ENCODE data around the gene SMAD6. TPM values are rescaled to one million over a fixed set of nuclear protein-coding genes. Genes with fewer than 3 reads are reported as not detected.

The SMAD6 gene
- total RNA-seq, 1 donor, result 3.2 TPM

DNA sequence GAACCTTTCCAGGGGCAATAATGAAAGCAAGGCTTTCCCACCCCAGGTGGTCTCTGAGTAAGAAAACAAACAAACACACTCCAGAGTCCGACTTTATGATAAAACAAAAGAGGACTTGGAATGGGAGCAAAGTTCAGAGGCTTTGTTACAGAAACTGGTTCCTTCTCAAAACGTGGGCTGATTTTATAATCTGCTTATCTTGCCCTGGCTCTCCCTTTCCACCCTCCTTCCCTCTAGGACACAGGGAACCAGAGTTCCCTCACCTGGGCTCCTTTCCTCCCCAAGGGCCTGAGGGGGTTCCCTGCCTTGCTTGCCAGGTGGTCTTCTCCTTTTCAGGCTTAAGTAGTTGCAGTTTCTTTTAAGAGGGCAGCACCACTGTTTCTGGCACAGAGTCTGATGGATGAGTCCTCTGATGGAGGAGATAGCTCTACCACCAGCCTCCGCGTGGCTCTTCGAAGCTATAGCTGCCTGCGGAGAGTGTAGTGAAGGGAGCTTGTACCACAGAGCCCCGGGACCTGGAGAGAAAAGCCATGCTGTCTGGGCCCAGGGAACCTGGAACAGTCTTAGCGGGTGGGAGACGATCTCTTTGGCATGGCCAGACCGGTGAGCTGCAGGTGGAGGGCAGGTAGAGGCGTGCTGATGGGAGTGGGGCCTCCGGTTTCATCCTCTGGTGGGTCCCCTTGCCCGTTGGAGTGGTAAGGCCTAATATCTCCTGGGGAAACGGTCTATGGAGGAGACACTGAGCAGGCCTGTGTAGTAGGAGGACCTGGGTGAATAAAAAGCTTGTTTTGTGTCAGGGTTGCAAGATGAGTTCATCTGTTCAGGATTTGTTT lies 68.7 kb downstream of the SMAD6 start:
- no peak for DNase-seq (ENCODE audit: low read depth in 2 of 3, low spot score in 2 of 3)

- DNase-seq (ENCODE audit: low read depth in 2 of 3, low spot score in 2 of 3), result no peak
Observed at GRCh38 chr15:66771351-66771650, 69.3 kb downstream of the SMAD6 start.

DNA sequence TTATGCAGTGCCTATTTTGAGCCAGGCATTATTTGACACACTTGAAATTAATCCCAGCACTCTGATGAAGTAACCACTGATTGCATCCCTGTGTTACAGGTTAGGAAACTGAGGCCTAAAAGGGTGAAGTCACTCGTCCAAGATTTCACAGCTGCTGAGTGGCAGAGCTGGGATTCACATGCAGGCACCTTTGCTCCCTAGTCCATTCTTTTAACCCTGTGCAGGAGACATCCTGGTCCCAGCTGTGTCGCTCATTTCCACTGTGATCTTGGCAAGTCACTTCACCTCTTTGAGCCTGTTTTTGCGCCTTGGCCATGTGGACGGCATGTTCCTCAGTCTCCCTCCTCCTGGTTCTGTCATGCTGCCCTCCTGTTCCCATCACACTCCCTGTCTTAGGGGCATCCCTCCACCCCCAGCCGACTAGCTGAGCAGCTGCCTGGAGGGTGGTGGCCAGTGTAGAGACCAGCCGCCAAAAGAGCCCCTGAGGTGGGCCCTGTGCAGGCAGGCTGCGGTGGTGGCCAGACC lies 70.6 kb downstream of the SMAD6 start:
- DNase-seq (ENCODE audit: low read depth in 2 of 3, low spot score in 2 of 3), result no peak

DNA sequence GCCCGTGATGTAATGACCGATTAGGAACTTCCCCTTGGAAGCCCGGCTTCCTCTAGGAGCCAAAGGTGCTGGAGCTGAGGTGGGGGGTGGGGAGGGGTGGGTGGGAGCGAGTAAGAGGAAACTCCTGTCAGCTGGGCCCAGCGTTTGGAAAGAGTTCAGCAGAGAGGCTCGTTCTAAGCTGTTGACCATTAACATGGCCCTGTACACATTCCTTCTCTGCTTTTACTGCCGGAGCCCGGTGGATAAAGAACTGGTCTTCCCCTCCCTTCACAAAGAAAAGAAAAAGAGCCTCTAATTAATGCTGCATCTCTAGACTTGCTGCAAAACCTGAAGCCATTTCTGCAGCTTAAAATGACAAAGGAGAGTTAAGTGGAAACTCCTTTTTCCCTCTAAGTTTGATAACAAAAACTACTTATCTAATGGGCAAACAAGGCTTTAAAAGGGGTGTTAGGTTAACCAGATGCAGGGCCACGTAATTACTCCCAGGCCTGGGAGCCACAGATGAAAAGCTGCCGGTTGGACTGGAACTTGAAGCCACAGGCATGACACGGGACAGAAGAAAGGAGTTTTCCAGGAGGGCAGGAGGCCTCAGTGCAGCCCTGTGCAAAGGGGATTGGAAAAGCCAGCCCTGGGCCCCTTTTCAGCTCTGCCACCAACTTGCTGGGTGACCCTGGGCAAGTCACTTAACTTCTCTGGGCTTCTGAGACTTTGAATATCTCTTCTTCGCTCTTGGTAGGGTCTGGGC lies 71.3 kb downstream of the SMAD6 start:
- no peak for DNase-seq (ENCODE audit: low read depth in 2 of 3, low spot score in 2 of 3)

DNA sequence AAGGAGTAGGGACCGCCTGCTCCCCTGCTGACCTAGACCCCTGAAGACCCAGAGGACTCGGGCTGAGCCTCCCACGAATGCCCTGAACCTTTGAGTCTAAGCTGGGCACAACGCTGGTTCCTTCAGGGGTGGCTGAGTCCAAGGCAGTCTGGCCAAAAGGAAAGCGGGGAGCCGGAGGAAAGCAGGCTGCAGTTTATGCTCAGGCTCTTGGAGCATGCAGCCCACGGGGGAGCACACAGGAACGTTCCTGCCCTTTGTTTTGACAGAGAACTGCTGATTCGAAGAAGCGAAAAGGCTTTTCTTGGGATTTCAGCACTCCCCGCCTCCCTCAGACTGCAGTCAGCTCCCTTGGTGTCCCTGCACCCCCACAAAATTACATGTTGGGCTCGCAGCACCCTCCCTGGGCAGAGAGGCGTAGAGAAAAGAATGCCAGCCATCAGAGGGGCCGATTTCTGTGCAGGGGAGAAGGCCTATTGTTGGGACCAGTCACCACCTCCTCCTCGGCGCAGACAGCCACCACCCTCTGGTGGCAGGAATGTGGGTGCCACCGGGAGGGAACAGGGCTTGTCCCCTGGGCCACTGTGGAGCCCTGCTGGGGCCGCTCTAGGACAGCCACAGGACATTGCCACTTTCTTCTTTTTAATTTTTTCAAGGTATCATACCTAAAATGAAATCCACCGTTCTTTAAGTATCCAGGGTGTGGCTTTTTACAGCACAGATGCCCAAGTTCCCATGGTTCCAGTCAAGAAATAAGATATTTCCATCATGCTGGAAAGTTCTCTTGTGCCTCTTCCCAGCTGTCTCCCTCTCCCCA lies 72.2 kb downstream of the SMAD6 start:
- DNase-seq (ENCODE audit: low read depth in 2 of 3, low spot score in 2 of 3), result peak; percentile 10 to 84 (median 69)

GRCh38 chr15:66775127-66776105 lies 73.4 kb downstream of the SMAD6 start:
- DNase-seq (ENCODE audit: low read depth in 2 of 3, low spot score in 2 of 3), result no peak

GRCh38 chr15:66777054-66777453 lies 75.0 kb downstream of the SMAD6 start:
- DNase-seq (ENCODE audit: low read depth in 2 of 3, low spot score in 2 of 3), result no peak

DNA sequence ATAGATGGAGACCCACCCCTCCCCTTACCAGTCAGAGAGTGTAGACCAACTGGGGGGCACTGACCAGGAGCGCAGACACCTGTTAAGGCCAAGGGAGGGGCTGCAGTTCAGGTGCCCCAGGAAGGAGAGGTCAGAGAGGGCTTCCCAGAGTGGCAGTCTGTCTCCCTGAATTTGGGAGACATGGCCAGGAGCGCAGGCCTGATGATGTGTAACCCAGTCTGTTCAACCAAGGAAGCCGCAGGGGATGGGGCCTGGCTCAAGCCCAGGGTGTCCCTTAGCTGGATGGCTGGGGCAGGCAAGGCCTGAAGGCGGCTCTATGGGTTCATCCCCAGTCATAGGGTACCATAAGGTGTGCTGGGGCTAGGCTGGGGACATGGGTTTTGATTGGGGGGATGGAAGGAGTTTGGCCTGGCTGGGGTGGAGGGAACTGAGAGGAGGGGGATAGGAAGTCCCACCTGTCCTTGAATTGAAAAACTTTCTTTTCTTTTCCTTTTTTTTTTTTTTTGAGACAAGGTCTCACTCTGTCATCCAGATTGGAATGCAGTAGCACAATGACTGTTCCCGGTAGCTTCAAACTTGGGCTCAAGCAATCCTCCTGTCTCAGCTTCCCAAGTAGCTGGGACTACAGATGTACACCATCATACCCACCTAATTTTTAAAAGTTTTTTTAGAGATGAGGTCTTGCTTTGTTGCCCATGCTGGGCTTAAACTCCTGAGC lies 75.7 kb downstream of the SMAD6 start:
- DNase-seq (ENCODE audit: low read depth in 2 of 3, low spot score in 2 of 3), result no peak

- DNase-seq (ENCODE audit: low read depth in 2 of 3, low spot score in 2 of 3), result no peak
Observed at GRCh38 chr15:66778314-66778665, 76.3 kb downstream of the SMAD6 start.

GRCh38 chr15:66778716-66779115 lies 76.7 kb downstream of the SMAD6 start:
- no peak for DNase-seq (ENCODE audit: low read depth in 2 of 3, low spot score in 2 of 3)

- no peak for DNase-seq (ENCODE audit: low read depth in 2 of 3, low spot score in 2 of 3)
Observed at GRCh38 chr15:66779331-66780009, 77.4 kb downstream of the SMAD6 start.

- DNase-seq (ENCODE audit: low read depth in 2 of 3, low spot score in 2 of 3), result no peak
Observed at GRCh38 chr15:66780172-66780972, 78.3 kb downstream of the SMAD6 start.

DNA sequence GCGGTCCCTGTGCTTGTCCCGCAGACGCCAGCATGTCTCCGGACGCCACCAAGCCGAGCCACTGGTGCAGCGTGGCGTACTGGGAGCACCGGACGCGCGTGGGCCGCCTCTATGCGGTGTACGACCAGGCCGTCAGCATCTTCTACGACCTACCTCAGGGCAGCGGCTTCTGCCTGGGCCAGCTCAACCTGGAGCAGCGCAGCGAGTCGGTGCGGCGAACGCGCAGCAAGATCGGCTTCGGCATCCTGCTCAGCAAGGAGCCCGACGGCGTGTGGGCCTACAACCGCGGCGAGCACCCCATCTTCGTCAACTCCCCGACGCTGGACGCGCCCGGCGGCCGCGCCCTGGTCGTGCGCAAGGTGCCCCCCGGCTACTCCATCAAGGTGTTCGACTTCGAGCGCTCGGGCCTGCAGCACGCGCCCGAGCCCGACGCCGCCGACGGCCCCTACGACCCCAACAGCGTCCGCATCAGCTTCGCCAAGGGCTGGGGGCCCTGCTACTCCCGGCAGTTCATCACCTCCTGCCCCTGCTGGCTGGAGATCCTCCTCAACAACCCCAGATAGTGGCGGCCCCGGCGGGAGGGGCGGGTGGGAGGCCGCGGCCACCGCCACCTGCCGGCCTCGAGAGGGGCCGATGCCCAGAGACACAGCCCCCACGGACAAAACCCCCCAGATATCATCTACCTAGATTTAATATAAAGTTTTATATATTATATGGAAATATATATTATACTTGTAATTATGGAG lies 79.1 kb downstream of the SMAD6 start:
- no peak for DNase-seq (ENCODE audit: low read depth in 2 of 3, low spot score in 2 of 3)

- no peak for DNase-seq (ENCODE audit: low read depth in 2 of 3, low spot score in 2 of 3)
Observed at GRCh38 chr15:66782785-66783184, 80.7 kb downstream of the SMAD6 start.

GRCh38 chr15:66783314-66783713 lies 81.3 kb downstream of the SMAD6 start:
- DNase-seq (ENCODE audit: low read depth in 2 of 3, low spot score in 2 of 3), result no peak

DNA sequence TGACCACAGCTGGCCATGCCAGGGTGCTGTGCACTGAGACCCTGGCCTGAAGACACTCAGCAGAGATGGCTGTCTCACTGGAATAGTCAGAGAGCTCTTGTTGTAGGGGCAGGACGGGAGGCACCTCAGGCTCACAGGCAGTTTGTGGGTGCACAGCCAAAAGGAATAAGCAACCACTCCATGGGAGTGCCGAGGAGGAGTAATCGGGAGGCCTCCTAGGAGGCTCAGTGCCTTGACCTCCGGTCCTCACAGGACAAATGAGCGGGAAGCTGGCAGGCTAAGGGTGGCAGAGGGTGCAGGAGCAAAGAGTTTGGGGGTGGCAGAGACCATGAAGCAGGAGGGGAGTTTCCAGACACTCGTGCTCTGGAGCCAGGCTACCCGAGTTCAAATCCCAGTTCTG lies 81.7 kb downstream of the SMAD6 start:
- DNase-seq (ENCODE audit: low read depth in 2 of 3, low spot score in 2 of 3), result no peak

DNA sequence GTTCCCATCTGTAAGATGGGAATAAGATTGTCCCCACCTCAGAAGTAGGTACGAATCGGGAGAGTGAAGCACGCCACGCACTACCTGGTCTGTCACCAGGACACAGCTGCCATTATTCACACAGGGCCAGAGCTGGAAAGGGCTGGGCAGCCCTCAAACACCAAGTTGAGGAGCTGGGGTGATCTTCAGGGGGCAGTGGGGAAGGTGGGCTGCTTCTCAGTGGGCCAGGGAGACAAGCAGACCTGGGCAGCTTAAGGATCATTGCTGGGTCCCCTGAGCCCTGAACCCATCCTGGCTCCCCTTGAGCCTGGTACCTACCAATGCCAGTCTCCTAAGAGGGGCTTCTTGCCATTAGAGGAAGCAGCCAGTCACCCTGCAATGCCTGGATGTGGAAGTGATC lies 82.1 kb downstream of the SMAD6 start:
- no peak for DNase-seq (ENCODE audit: low read depth in 2 of 3, low spot score in 2 of 3)
